B cell (primary cell): ENCODE data around the gene FAAH. TPM values are rescaled to one million over a fixed set of nuclear protein-coding genes. Genes with fewer than 3 reads are reported as not detected.

ENCODE experiments used
- ATAC-seq: fragments of 200-7000 bp; cut with Tn5 transposase; one replicate; pipeline ENCODE4 v1.10.0; 2021; ENCODE audit warnings: low read depth, mild to moderate bottlenecking, moderate number of reproducible peaks, moderate library complexity
- CTCF ChIA-PET: fragments of 350-600 bp; sonication (Branson Sonifier 250); formaldehyde crosslinking; loops from one replicate; lab custom pipeline; 2021; ENCODE audit warnings: antibody characterized with exemption, inconsistent platforms; lab: Charles Lee
- POLR2A ChIA-PET: fragments of 350-600 bp; sonication (Branson Sonifier 250); formaldehyde crosslinking; loops from one replicate; lab custom pipeline; 2021; ENCODE audit warnings: antibody characterized with exemption; lab: Charles Lee
- DNase-seq: peaks from one replicate; pipeline ENCODE4 v3.0.0; 2013
- H2AFZ ChIP-seq: 2 replicates; pipeline ENCODE4 v1.6.1; 2012; ENCODE audit warnings: mild to moderate bottlenecking, low read depth, low read length; ENCODE audit not compliant: insufficient read depth, poor library complexity, severe bottlenecking
- H3K27ac ChIP-seq, 2 donors: 1 replicate in 1 of 2; 2 replicates in 1 of 2; pipeline ENCODE4 v1.5.1; 2012 to 2013; ENCODE audit warnings: low read length in 2 of 2, mild to moderate bottlenecking in 2 of 2, moderate library complexity in 1 of 2
- H3K27me3 ChIP-seq, 4 experiments: fragments of 200-600 bp in 1 of 4; sonication (generic) in 1 of 4; replicated peaks in 1 of 4; 1 replicate in 2 of 4; 2 replicates in 2 of 4; pipeline versions ENCODE4 v1.6.1 to v1.7.0; 2013 to 2016; ENCODE audit warnings: low read length in 3 of 4, mild to moderate bottlenecking in 2 of 4, mixed read lengths in 1 of 4, moderate library complexity in 1 of 4; ENCODE audit not compliant: insufficient read depth in 4 of 4, control insufficient read depth in 3 of 4; ENCODE audit errors: control extremely low read depth in 1 of 4
- H3K36me3 ChIP-seq, 2 experiments: replicated peaks in 1 of 2; 1 replicate in 1 of 2; 2 replicates in 1 of 2; pipeline versions ENCODE4 v1.6.1 to v1.7.1; 2013; ENCODE audit warnings: low read length in 1 of 2; ENCODE audit not compliant: insufficient read depth in 2 of 2, control insufficient read depth in 1 of 2; ENCODE audit errors: control extremely low read depth in 1 of 2, extremely low read depth in 1 of 2
- H3K4me1 ChIP-seq, 2 donors: fragments of 200-600 bp in 1 of 2; sonication (generic) in 1 of 2; 1 replicate in 1 of 2; 2 replicates in 1 of 2; pipeline versions ENCODE4 v1.5.1 to v1.6.1; 2013 to 2017; ENCODE audit warnings: low read length in 2 of 2; ENCODE audit not compliant: control insufficient read depth in 2 of 2, insufficient read depth in 2 of 2
- H3K4me2 ChIP-seq: replicated peaks from 2 replicates; pipeline ENCODE3; 2012; ENCODE audit warnings: mild to moderate bottlenecking, low read depth, low read length; ENCODE audit not compliant: poor library complexity, severe bottlenecking
- H3K4me3 ChIP-seq, 5 experiments: fragments of 200-600 bp in 1 of 5; sonication (generic) in 1 of 5; 1 replicate in 3 of 5; 2 replicates in 2 of 5; pipeline versions ENCODE4 v1.5.1 to v1.7.0; 2011 to 2016; ENCODE audit warnings: low read length in 4 of 5, mild to moderate bottlenecking in 4 of 5, low read depth in 2 of 5, control low read depth in 1 of 5, moderate library complexity in 1 of 5; ENCODE audit not compliant: insufficient read depth in 1 of 5; ENCODE audit errors: control extremely low read depth in 1 of 5, extremely low read depth in 1 of 5
- H3K79me2 ChIP-seq: fragments of 200-600 bp; sonication (generic); one replicate; pipeline ENCODE4 v1.6.0; 2016; ENCODE audit warnings: low read length; ENCODE audit not compliant: control insufficient read depth, insufficient read depth
- H3K9ac ChIP-seq: fragments of 200-600 bp; sonication (generic); 2 replicates; pipeline ENCODE4 v1.6.1; 2017; ENCODE audit warnings: mild to moderate bottlenecking, low read length, moderate library complexity
- H3K9me3 ChIP-seq, 3 donors: one replicate each; pipeline versions ENCODE4 v1.6.1 to v1.7.1; 2013; ENCODE audit warnings: low read length in 2 of 3; ENCODE audit not compliant: control insufficient read depth in 2 of 3, insufficient read depth in 1 of 3; ENCODE audit errors: control extremely low read depth in 1 of 3
- H4K20me1 ChIP-seq: 2 replicates; pipeline ENCODE4 v1.6.0; 2012; ENCODE audit warnings: mild to moderate bottlenecking, low read length; ENCODE audit not compliant: insufficient read depth, control insufficient read depth, poor library complexity, severe bottlenecking
- H3K27ac Mint-ChIP-seq: one replicate; pipeline ENCODE4 v1.8.0; 2021; ENCODE audit warnings: mixed read lengths
- H3K27me3 Mint-ChIP-seq: one replicate; pipeline ENCODE4 v1.8.0; 2021; ENCODE audit warnings: mixed read lengths
- H3K4me1 Mint-ChIP-seq: one replicate; pipeline ENCODE4 v1.8.0; 2021; ENCODE audit warnings: mixed read lengths
- H3K4me3 Mint-ChIP-seq: one replicate; pipeline ENCODE4 v1.8.0; 2021; ENCODE audit warnings: mixed read lengths
- H3K9me3 Mint-ChIP-seq: one replicate; pipeline ENCODE4 v1.8.0; 2022; ENCODE audit warnings: mixed read lengths; ENCODE audit not compliant: insufficient read depth
- EZH2 ChIP-seq: IDR thresholded peaks from 2 replicates; pipeline ENCODE4 v1.6.1; 2012; ENCODE audit warnings: borderline replicate concordance, low read depth, mild to moderate bottlenecking, moderate library complexity, low read length; ENCODE audit not compliant: insufficient read depth, poor library complexity, severe bottlenecking
- WGBS: methylation state at CpG from one replicate; pipeline ENCODE4 v1.1.5; 2013; ENCODE audit warnings: missing lambda C conversion rate; ENCODE audit not compliant: insufficient coverage; 5-methylcytosine and 5-hydroxymethylcytosine counted together
- intact Hi-C: fragments of 100-400 bp; cut with micrococcal nuclease; formaldehyde crosslinking; loops from one replicate; pipeline ENCODE4 v1.10.0; 2022
- polyA plus RNA-seq: library from polyadenylated mRNA; depleted of rRNA; stranded (reverse); fragments of >200 nt; gene quantifications from 2 replicates; pipeline ENCODE4 v1.2.3, GENCODE V29; 2012
- total RNA-seq, 2 donors: library from RNA; stranded (reverse); fragments of 120-200 nt in 1 of 2; gene quantifications; 1 replicate in 1 of 2; 2 replicates in 1 of 2; pipeline versions ENCODE4 v1.2.3 to v1.2.4, GENCODE V29; 2013 to 2022
- TF ChIP-seq, protein P1 (sequence below): fragments of 200-600 bp; IDR thresholded peaks from one replicate; pipeline ENCODE4 v1.8.0; 2022; ENCODE audit warnings: antibody characterized with exemption, mild to moderate bottlenecking

FAAH gene
- total and polyA plus RNA-seq, 2 donors (not counting 1 experiment from before 2014, with no cell fraction given): 5.6 to 9.6 TPM

DNA sequence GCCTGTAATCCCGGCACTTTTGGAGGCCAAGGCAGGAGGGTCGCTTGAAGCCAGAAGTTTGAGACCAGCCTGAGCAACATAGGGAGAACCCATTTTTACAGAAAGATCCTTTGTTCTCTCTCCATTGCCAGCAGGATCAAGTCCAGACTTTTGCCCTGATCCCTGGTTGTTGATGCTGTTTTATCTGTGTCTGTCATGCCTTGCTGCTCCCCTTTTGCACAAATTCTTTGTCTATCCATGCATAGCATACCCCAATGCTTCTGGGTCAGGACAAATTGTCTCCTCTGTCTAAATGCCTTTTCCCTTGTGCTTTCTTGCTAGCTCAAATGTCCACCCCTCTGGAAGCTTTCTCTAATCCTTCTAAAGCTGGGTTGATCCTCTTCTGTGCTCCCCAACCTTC, 25.3 kb upstream of the FAAH start:
- no peaks in the 10 kb centered on the region for H3K9me3 Mint-ChIP-seq
- H3K27me3 Mint-ChIP-seq: no peaks in the 10 kb centered on the region

DNA sequence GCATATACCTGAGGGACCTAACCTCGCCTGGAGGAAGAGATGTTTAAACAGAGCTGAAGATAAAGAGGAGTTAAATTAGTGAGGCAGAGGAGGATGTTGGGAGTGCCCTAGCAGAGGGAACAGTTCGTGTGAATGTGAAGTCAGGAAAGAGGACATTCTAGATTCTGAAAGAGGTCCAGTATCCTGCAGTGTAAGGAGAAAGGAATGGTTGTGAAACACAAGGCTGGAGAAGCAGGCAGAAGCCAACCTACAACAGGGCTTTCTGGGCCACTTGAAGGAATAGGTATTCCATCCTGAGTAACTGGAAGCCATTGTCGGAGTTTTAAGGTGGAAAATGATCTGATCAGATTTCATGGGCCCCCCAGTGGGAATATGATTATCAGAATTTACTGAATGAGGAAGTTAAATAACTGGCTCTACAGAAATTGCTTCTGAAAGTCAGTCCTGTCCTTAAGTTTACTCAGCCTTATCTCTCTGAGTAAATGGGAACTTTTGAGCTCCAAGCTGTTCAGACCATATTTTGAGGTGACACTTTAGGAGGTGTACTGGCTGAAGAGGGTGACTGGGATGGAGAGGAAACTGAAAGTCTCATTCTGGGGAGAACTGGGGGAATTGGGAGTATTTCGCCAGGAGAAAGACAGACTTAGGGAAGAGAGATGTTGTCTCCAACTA, 24.4 kb upstream of the FAAH start:
- Mint-ChIP-seq H3K4me1 (peaks cover 30% of the 10 kb centered on the region), H3K27me3 (no peaks in the 10 kb centered on the region), H3K27ac (peak overlapping the region; percentile 84), H3K4me3 (peak overlapping the region; percentile 58), H3K9me3 (no peaks in the 10 kb centered on the region)
- Histone ChIP-seq H3K4me1 (peaks cover 18 to 19% of the 10 kb centered on the region in 2 donors), H2AFZ (no peak overlapping the region), H3K4me2 (peak overlapping the region; percentile 10), H3K79me2 (no peaks in the 10 kb centered on the region), H3K9me3 (no peaks in the 10 kb centered on the region), H3K4me3 (no peak overlapping the region), H4K20me1 (no peaks in the 10 kb centered on the region), H3K9ac (no peak overlapping the region), H3K27ac (peak overlapping the region in 1 of 2 donors; percentile 4), H3K27me3 (no peaks in the 10 kb centered on the region), H3K36me3 (peaks cover 7 to 23% of the 10 kb centered on the region in 2 experiments)
- ATAC-seq (peak; percentile 17), DNase-seq (no peak)
- ChIA-PET POLR2A (no interaction called here), CTCF (interaction anchor here (1.3 kb wide), 1 partner anchor 22 kb away, joined by 3 read pairs; no protein-coding TSS in a partner anchor)
- 46% methylated on average over 3 of the region's 4 CpGs for WGBS
- intact Hi-C loops: no loop called here
- no peak for TF ChIP-seq EZH2
- TF ChIP-seq, protein P1, sequence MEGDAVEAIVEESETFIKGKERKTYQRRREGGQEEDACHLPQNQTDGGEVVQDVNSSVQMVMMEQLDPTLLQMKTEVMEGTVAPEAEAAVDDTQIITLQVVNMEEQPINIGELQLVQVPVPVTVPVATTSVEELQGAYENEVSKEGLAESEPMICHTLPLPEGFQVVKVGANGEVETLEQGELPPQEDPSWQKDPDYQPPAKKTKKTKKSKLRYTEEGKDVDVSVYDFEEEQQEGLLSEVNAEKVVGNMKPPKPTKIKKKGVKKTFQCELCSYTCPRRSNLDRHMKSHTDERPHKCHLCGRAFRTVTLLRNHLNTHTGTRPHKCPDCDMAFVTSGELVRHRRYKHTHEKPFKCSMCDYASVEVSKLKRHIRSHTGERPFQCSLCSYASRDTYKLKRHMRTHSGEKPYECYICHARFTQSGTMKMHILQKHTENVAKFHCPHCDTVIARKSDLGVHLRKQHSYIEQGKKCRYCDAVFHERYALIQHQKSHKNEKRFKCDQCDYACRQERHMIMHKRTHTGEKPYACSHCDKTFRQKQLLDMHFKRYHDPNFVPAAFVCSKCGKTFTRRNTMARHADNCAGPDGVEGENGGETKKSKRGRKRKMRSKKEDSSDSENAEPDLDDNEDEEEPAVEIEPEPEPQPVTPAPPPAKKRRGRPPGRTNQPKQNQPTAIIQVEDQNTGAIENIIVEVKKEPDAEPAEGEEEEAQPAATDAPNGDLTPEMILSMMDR: no peak

More for the DNA sequence above, 25.3 kb upstream of the FAAH start:
- 100% methylated on average over 2 of the region's 2 CpGs for whole genome bisulfite sequencing
- Histone ChIP-seq H3K27ac (no peak overlapping the region), H3K9ac (no peak overlapping the region), H3K79me2 (no peaks in the 10 kb centered on the region), H3K4me2 (no peak overlapping the region), H2AFZ (no peak overlapping the region), H3K9me3 (no peaks in the 10 kb centered on the region), H3K4me3 (no peak overlapping the region), H4K20me1 (no peaks in the 10 kb centered on the region), H3K27me3 (no peaks in the 10 kb centered on the region), H3K36me3 (peaks cover 7 to 23% of the 10 kb centered on the region in 2 experiments), H3K4me1 (peaks cover 18 to 19% of the 10 kb centered on the region in 2 donors)
- H3K4me3 Mint-ChIP-seq: no peak overlapping the region
- intact Hi-C loops: no loop called here
- DNase-seq: no peak
- TF ChIP-seq, protein P1: no peak
- TF ChIP-seq EZH2: no peak
- H3K27ac Mint-ChIP-seq: no peak overlapping the region
- POLR2A ChIA-PET: no interaction called here
- H3K4me1 Mint-ChIP-seq: peaks cover 30% of the 10 kb centered on the region
- ATAC-seq: no peak
- CTCF ChIA-PET: interaction anchor here (1.3 kb wide), 1 partner anchor 21 kb away, joined by 3 read pairs; no protein-coding TSS in a partner anchor
